Neural progenitor cell (in vitro differentiated cells): ENCODE measurements around the gene CTLA4. TPM values are rescaled to one million over a fixed set of nuclear protein-coding genes. Genes with fewer than 3 reads are reported as not detected.
A peak's percentile ranks its signal among the peaks of the same experiment; 100 is the strongest.

Experiments
- DNase-seq: peaks from one replicate; pipeline ENCODE4 v3.0.0-alpha.2; 2016; ENCODE audit warnings: low spot score
- H2AFZ ChIP-seq: fragments of 200-600 bp; sonication (generic); replicated peaks from 2 replicates; pipeline ENCODE4 v1.6.1; 2016; ENCODE audit warnings: antibody characterized with exemption
- H3F3A ChIP-seq: fragments of 200-600 bp; sonication (generic); 2 replicates; pipeline ENCODE4 v1.6.1; 2016; ENCODE audit warnings: antibody characterized with exemption, low read depth
- H3K27ac ChIP-seq: fragments of 200-600 bp; sonication (generic); 2 replicates; pipeline ENCODE4 v1.5.1; 2016; ENCODE audit warnings: mild to moderate bottlenecking
- H3K27me3 ChIP-seq: fragments of 200-600 bp; sonication (generic); 2 replicates; pipeline ENCODE4 v1.6.1; 2016; ENCODE audit warnings: mild to moderate bottlenecking, moderate library complexity
- H3K36me3 ChIP-seq: fragments of 200-600 bp; sonication (generic); 2 replicates; pipeline ENCODE4 v1.5.1; 2016
- H3K4me1 ChIP-seq: fragments of 200-600 bp; sonication (generic); 2 replicates; pipeline ENCODE4 v1.6.1; 2016; ENCODE audit warnings: mixed run types
- H3K4me2 ChIP-seq: fragments of 200-600 bp; sonication (generic); 2 replicates; pipeline ENCODE4 v1.6.1; 2016
- H3K4me3 ChIP-seq: fragments of 200-600 bp; sonication (generic); 2 replicates; pipeline ENCODE4 v1.5.1; 2016
- H3K79me2 ChIP-seq: fragments of 200-600 bp; sonication (generic); 2 replicates; pipeline ENCODE4 v1.6.1; 2016; ENCODE audit warnings: low read depth
- H3K9ac ChIP-seq: fragments of 200-600 bp; sonication (generic); 2 replicates; pipeline ENCODE4 v1.6.1; 2016
- H3K9me3 ChIP-seq: fragments of 200-600 bp; sonication (generic); 2 replicates; pipeline ENCODE4 v1.5.1; 2016; ENCODE audit warnings: low read depth
- H4K20me1 ChIP-seq: fragments of 200-600 bp; sonication (generic); 2 replicates; pipeline ENCODE4 v1.6.1; 2016; ENCODE audit warnings: low read depth
- H3K27ac Mint-ChIP-seq: 3 replicates; pipeline ENCODE4 v1.8.0; 2021; ENCODE audit warnings: mixed read lengths
- H3K27me3 Mint-ChIP-seq: 2 replicates; pipeline ENCODE4 v1.8.0; 2022; ENCODE audit warnings: low read depth, mild to moderate bottlenecking, inconsistent platforms, moderate library complexity, mixed read lengths; ENCODE audit not compliant: insufficient read depth
- H3K36me3 Mint-ChIP-seq: 3 replicates; pipeline ENCODE4 v1.8.0; 2021; ENCODE audit warnings: mixed read lengths
- H3K4me1 Mint-ChIP-seq: 3 replicates; pipeline ENCODE4 v1.8.0; 2021; ENCODE audit warnings: mixed read lengths
- H3K4me3 Mint-ChIP-seq: 3 replicates; pipeline ENCODE4 v1.8.0; 2021; ENCODE audit warnings: mild to moderate bottlenecking, moderate library complexity, mixed read lengths
- H3K9me3 Mint-ChIP-seq: 3 replicates; pipeline ENCODE4 v1.8.0; 2020; ENCODE audit warnings: mixed read lengths
- CTCF ChIP-seq: fragments of 200-600 bp; sonication (generic); IDR thresholded peaks from 2 replicates; pipeline ENCODE4 v1.5.1; 2017; ENCODE audit warnings: antibody characterized with exemption, mild to moderate bottlenecking
- EZH2 ChIP-seq: fragments of 200-600 bp; sonication (generic); IDR thresholded peaks from 2 replicates; pipeline ENCODE4 v1.6.1; 2017; ENCODE audit warnings: antibody characterized with exemption, mild to moderate bottlenecking, moderate library complexity
- EZH2phosphoT487 ChIP-seq: fragments of 200-600 bp; sonication (generic); IDR thresholded peaks from 2 replicates; pipeline ENCODE4 v1.6.1; 2017; ENCODE audit warnings: antibody characterized with exemption
- total RNA-seq: library from RNA; depleted of rRNA; stranded (reverse); fragments of >200 nt; gene quantifications from 2 replicates; pipeline ENCODE4 v1.2.3, GENCODE V29; 2015; ENCODE audit warnings: low replicate concordance

CTLA4 gene
- total RNA-seq, 1 donor from 2014 or later = not detected

- peaks cover under 1% of the 10 kb centered on the region for H3K27me3 Mint-ChIP-seq
- no peak overlapping the region for H3K27ac Mint-ChIP-seq
- DNase-seq = no peak
- no peaks in the 10 kb centered on the region for H3F3A ChIP-seq
- H3K9me3 Mint-ChIP-seq = no peaks in the 10 kb centered on the region
- no peak overlapping the region for H3K27ac ChIP-seq
- no peak overlapping the region for H3K9ac ChIP-seq
- H3K4me2 ChIP-seq = no peak overlapping the region
- no peaks in the 10 kb centered on the region for H3K4me1 ChIP-seq
- no peaks in the 10 kb centered on the region for H3K9me3 ChIP-seq
- peaks cover 7% of the 10 kb centered on the region for H3K4me1 Mint-ChIP-seq
- H3K27me3 ChIP-seq = no peaks in the 10 kb centered on the region
- TF ChIP-seq CTCF (no peak), EZH2 (no peak), EZH2phosphoT487 (no peak)
- H2AFZ ChIP-seq = no peak overlapping the region
- H3K4me3 Mint-ChIP-seq = no peak overlapping the region
- H3K36me3 ChIP-seq = no peaks in the 10 kb centered on the region
- H3K4me3 ChIP-seq = no peak overlapping the region
- no peaks in the 10 kb centered on the region for H3K36me3 Mint-ChIP-seq
- H4K20me1 ChIP-seq = no peaks in the 10 kb centered on the region
- H3K79me2 ChIP-seq = no peaks in the 10 kb centered on the region
These were observed 46.6 kb upstream of the CTLA4 start for GRCh38 chr2:203820969-203821368.

- H3K9me3 Mint-ChIP-seq = no peaks in the 10 kb centered on the region
- H3K4me1 Mint-ChIP-seq = peaks cover 7% of the 10 kb centered on the region
- H3K27ac ChIP-seq = no peak overlapping the region
- no peak overlapping the region for H2AFZ ChIP-seq
- TF ChIP-seq CTCF = no peak
- TF ChIP-seq EZH2phosphoT487 = no peak
- no peak for TF ChIP-seq EZH2
- peak overlapping the region; percentile 17 for H3K27ac Mint-ChIP-seq
- no peak overlapping the region for H3K4me2 ChIP-seq
- H3K36me3 Mint-ChIP-seq = no peaks in the 10 kb centered on the region
- H3K27me3 Mint-ChIP-seq = peaks cover 3% of the 10 kb centered on the region
- H3K36me3 ChIP-seq = no peaks in the 10 kb centered on the region
- no peaks in the 10 kb centered on the region for H3F3A ChIP-seq
- H3K9ac ChIP-seq = no peak overlapping the region
- H3K27me3 ChIP-seq = no peaks in the 10 kb centered on the region
- no peaks in the 10 kb centered on the region for H3K79me2 ChIP-seq
- H4K20me1 ChIP-seq = no peaks in the 10 kb centered on the region
- H3K4me1 ChIP-seq = no peaks in the 10 kb centered on the region
- H3K4me3 Mint-ChIP-seq = no peak overlapping the region
- DNase-seq = no peak
- H3K4me3 ChIP-seq = no peak overlapping the region
- H3K9me3 ChIP-seq = no peaks in the 10 kb centered on the region
These were observed 45.3 kb upstream of the CTLA4 start for GRCh38 chr2:203822240-203822639.

GRCh38 chr2:203823173-203823572 lies 44.4 kb upstream of the CTLA4 start:
- H3K4me1 Mint-ChIP-seq = peaks cover 7% of the 10 kb centered on the region
- Histone ChIP-seq H2AFZ (no peak overlapping the region), H3K9ac (no peak overlapping the region), H3K9me3 (no peaks in the 10 kb centered on the region), H3K36me3 (no peaks in the 10 kb centered on the region), H3K4me2 (no peak overlapping the region), H3K79me2 (no peaks in the 10 kb centered on the region), H3K4me1 (no peaks in the 10 kb centered on the region), H3F3A (no peaks in the 10 kb centered on the region), H3K27ac (no peak overlapping the region), H3K27me3 (no peaks in the 10 kb centered on the region), H3K4me3 (no peak overlapping the region), H4K20me1 (no peaks in the 10 kb centered on the region)
- no peak overlapping the region for H3K4me3 Mint-ChIP-seq
- DNase-seq = no peak
- H3K27ac Mint-ChIP-seq = no peak overlapping the region
- TF ChIP-seq EZH2phosphoT487 (no peak), EZH2 (no peak), CTCF (no peak)
- H3K27me3 Mint-ChIP-seq = peaks cover 3% of the 10 kb centered on the region
- peaks cover 2% of the 10 kb centered on the region for H3K9me3 Mint-ChIP-seq
- no peaks in the 10 kb centered on the region for H3K36me3 Mint-ChIP-seq

GRCh38 chr2:203824057-203824456 lies 43.5 kb upstream of the CTLA4 start:
- Histone ChIP-seq H3K4me2 (no peak overlapping the region), H3K4me3 (no peak overlapping the region), H3K9me3 (no peaks in the 10 kb centered on the region), H3K79me2 (no peaks in the 10 kb centered on the region), H3K36me3 (no peaks in the 10 kb centered on the region), H3K27ac (no peak overlapping the region), H3K27me3 (no peaks in the 10 kb centered on the region), H3F3A (no peaks in the 10 kb centered on the region), H3K9ac (no peak overlapping the region), H2AFZ (no peak overlapping the region), H3K4me1 (no peaks in the 10 kb centered on the region), H4K20me1 (no peaks in the 10 kb centered on the region)
- Mint-ChIP-seq H3K36me3 (no peaks in the 10 kb centered on the region), H3K4me1 (peaks cover 7% of the 10 kb centered on the region), H3K4me3 (no peak overlapping the region), H3K27me3 (peaks cover 3% of the 10 kb centered on the region), H3K27ac (no peak overlapping the region), H3K9me3 (peaks cover 2% of the 10 kb centered on the region)
- TF ChIP-seq CTCF = no peak
- no peak for TF ChIP-seq EZH2phosphoT487
- no peak for TF ChIP-seq EZH2
- DNase-seq = no peak
